ENCODE measurements around the gene YJEFN3. TPM values are rescaled to one million over a fixed set of nuclear protein-coding genes. Genes with fewer than 3 reads are reported as not detected.

Gene YJEFN3
- polyA plus RNA-seq, 1 donor (not counting 4 experiments of a cell fraction or from before 2014, with no cell fraction given) = 1.2 TPM

GRCh38 chr19:19578252-19578651, 49.5 kb downstream of the YJEFN3 start:
- H3K4me2 ChIP-seq (ENCODE audit: control insufficient read depth, extremely low read depth, insufficient read depth, low read depth, low read length) = no peak overlapping the region

GRCh38 chr19:19579533-19580361, 51.0 kb downstream of the YJEFN3 start:
- Histone ChIP-seq H3K9me3 (ENCODE audit: control insufficient read depth, low read depth, low read length) (no peaks in the 10 kb centered on the region), H3K4me1 (ENCODE audit: control insufficient read depth, extremely low read depth, insufficient read depth, low read length) (no peaks in the 10 kb centered on the region), H2AFZ (ENCODE audit: control insufficient read depth, low read length) (peak overlapping the region; percentile 27), H3K27me3 (ENCODE audit: control insufficient read depth, extremely low read depth, insufficient read depth, low read length) (no peaks in the 10 kb centered on the region), H3K27ac (ENCODE audit: control insufficient read depth, insufficient read depth, low read length) (no peak overlapping the region), H3K4me3 (ENCODE audit: control insufficient read depth in 2 of 3, extremely low read depth in 1 of 3, insufficient read depth in 2 of 3, low read depth in 1 of 3, low read length in 3 of 3) (no peak overlapping the region), H3K36me3 (ENCODE audit: control insufficient read depth in 2 of 2, extremely low read depth in 1 of 2, insufficient read depth in 2 of 2, low read length in 2 of 2) (no peaks in the 10 kb centered on the region), H3K9ac (ENCODE audit: control insufficient read depth, extremely low read depth, insufficient read depth, low read length) (peak overlapping the region; percentile 7), H3K79me2 (ENCODE audit: control insufficient read depth, insufficient read depth, low read length) (no peaks in the 10 kb centered on the region), H3K9me1 (ENCODE audit: control insufficient read depth, extremely low read depth, insufficient read depth, low read length) (no peaks in the 10 kb centered on the region), H3K4me2 (ENCODE audit: control insufficient read depth, extremely low read depth, insufficient read depth, low read depth, low read length) (no peak overlapping the region), H4K20me1 (ENCODE audit: control insufficient read depth, extremely low read depth, insufficient read depth, low read length) (no peaks in the 10 kb centered on the region)
- dilution Hi-C loops (cut with MboI; ENCODE audit: extremely low pct_ligation_motif_present, low sequenced_read_pairs) = no loop called here
- TF ChIP-seq EZH2 (IDR thresholded peaks at IDR 0.05; ENCODE audit: low read length) = no peak
- TF ChIP-seq CTCF (optimal IDR thresholded peaks at IDR 0.05 in 1 of 3, IDR thresholded peaks at IDR 0.05 in 1 of 3, conservative IDR thresholded peaks at IDR 0.05 in 1 of 3; ENCODE audit: extremely low read depth in 1 of 3, insufficient read depth in 2 of 3, low read length in 3 of 3) = no peak
- DNase-seq (ENCODE audit: low read depth, low spot score) (no peak), FAIRE-seq (no peak)

More at GRCh38 chr19:19578252-19578651, 49.5 kb downstream of the YJEFN3 start:
- Histone ChIP-seq H3K27me3 (ENCODE audit: control insufficient read depth, extremely low read depth, insufficient read depth, low read length) (no peaks in the 10 kb centered on the region), H3K9ac (ENCODE audit: control insufficient read depth, extremely low read depth, insufficient read depth, low read length) (no peak overlapping the region), H2AFZ (ENCODE audit: control insufficient read depth, low read length) (no peak overlapping the region), H3K9me1 (ENCODE audit: control insufficient read depth, extremely low read depth, insufficient read depth, low read length) (no peaks in the 10 kb centered on the region), H3K4me3 (ENCODE audit: control insufficient read depth in 2 of 3, extremely low read depth in 1 of 3, insufficient read depth in 2 of 3, low read depth in 1 of 3, low read length in 3 of 3) (no peak overlapping the region), H3K9me3 (ENCODE audit: control insufficient read depth, low read depth, low read length) (no peaks in the 10 kb centered on the region), H4K20me1 (ENCODE audit: control insufficient read depth, extremely low read depth, insufficient read depth, low read length) (no peaks in the 10 kb centered on the region), H3K27ac (ENCODE audit: control insufficient read depth, insufficient read depth, low read length) (no peak overlapping the region), H3K79me2 (ENCODE audit: control insufficient read depth, insufficient read depth, low read length) (no peaks in the 10 kb centered on the region), H3K4me1 (ENCODE audit: control insufficient read depth, extremely low read depth, insufficient read depth, low read length) (no peaks in the 10 kb centered on the region), H3K36me3 (ENCODE audit: control insufficient read depth in 2 of 2, extremely low read depth in 1 of 2, insufficient read depth in 2 of 2, low read length in 2 of 2) (no peaks in the 10 kb centered on the region)
- DNase-seq (ENCODE audit: low read depth, low spot score) (no peak), FAIRE-seq (no peak)
- TF ChIP-seq CTCF (optimal IDR thresholded peaks at IDR 0.05 in 1 of 3, IDR thresholded peaks at IDR 0.05 in 1 of 3, conservative IDR thresholded peaks at IDR 0.05 in 1 of 3; ENCODE audit: extremely low read depth in 1 of 3, insufficient read depth in 2 of 3, low read length in 3 of 3) (no peak), EZH2 (IDR thresholded peaks at IDR 0.05; ENCODE audit: low read length) (no peak)
- dilution Hi-C loops (cut with MboI; ENCODE audit: extremely low pct_ligation_motif_present, low sequenced_read_pairs) = no loop called here
